PC-9 (cell line): ENCODE results near the gene CHRNA5. TPM values are rescaled to one million over a fixed set of nuclear protein-coding genes. Genes with fewer than 3 reads are reported as not detected.

ENCODE experiments used
- BruUV-seq: library from RNA; stranded (reverse); fragments of 400-500 nt; replicated peaks from 2 replicates; lab custom pipeline; 2021; lab: Mats Ljungman, UMichigan
- CTCF ChIA-PET: fragments of 300-600 bp; sonication (Branson Sonifier 250); formaldehyde crosslinking; loops from one replicate; lab custom pipeline; 2022; ENCODE audit warnings: antibody characterized with exemption; lab: Charles Lee
- POLR2A ChIA-PET: fragments of 300-600 bp; sonication (Branson Sonifier 250); formaldehyde crosslinking; loops from one replicate; lab custom pipeline; 2022; ENCODE audit warnings: antibody characterized with exemption; ENCODE audit not compliant: unreplicated experiment; lab: Charles Lee
- DNase-seq, 2 experiments: peaks; one replicate each; pipeline versions ENCODE4 v3.0.0 to v3.0.0-alpha.2; 2015 to 2022; ENCODE audit warnings: mixed read lengths in 1 of 2
- H2AFZ ChIP-seq: fragments of 200-600 bp; sonication (generic); 2 replicates; pipeline ENCODE4 v1.8.1; 2017; ENCODE audit warnings: antibody characterized with exemption
- H3F3A ChIP-seq: fragments of 200-600 bp; sonication (generic); 2 replicates; pipeline ENCODE4 v1.8.1; 2017; ENCODE audit warnings: antibody characterized with exemption, mild to moderate bottlenecking, low read depth; ENCODE audit not compliant: insufficient read depth
- H3K27ac ChIP-seq: fragments of 200-600 bp; sonication (generic); 2 replicates; pipeline ENCODE4 v1.6.1; 2016; ENCODE audit warnings: mixed run types
- H3K27me3 ChIP-seq: fragments of 200-600 bp; sonication (generic); 2 replicates; pipeline ENCODE4 v1.6.1; 2016; ENCODE audit warnings: low read depth, mixed run types; ENCODE audit not compliant: insufficient read depth
- H3K36me3 ChIP-seq: fragments of 200-600 bp; sonication (generic); 2 replicates; pipeline ENCODE4 v1.6.1; 2016; ENCODE audit warnings: low read depth, mixed run types
- H3K4me1 ChIP-seq: fragments of 200-600 bp; sonication (generic); replicated peaks from 2 replicates; pipeline ENCODE4 v1.6.1; 2016; ENCODE audit warnings: mixed run types; ENCODE audit not compliant: insufficient read depth
- H3K4me2 ChIP-seq: fragments of 200-600 bp; sonication (generic); 2 replicates; pipeline ENCODE4 v1.6.1; 2017; ENCODE audit warnings: mixed run types
- H3K4me3 ChIP-seq: fragments of 200-600 bp; sonication (generic); 2 replicates; pipeline ENCODE4 v1.6.1; 2016; ENCODE audit warnings: mixed run types
- H3K79me2 ChIP-seq: fragments of 200-600 bp; sonication (generic); 2 replicates; pipeline ENCODE4 v1.6.1; 2017; ENCODE audit warnings: low read depth, mixed run types
- H3K9me2 ChIP-seq: fragments of 200-600 bp; sonication (generic); 2 replicates; pipeline ENCODE4 v1.8.1; 2017; ENCODE audit warnings: mild to moderate bottlenecking; ENCODE audit not compliant: insufficient read depth
- H3K9me3 ChIP-seq: fragments of 200-600 bp; sonication (generic); 2 replicates; pipeline ENCODE4 v1.8.1; 2016; ENCODE audit warnings: low read depth; ENCODE audit not compliant: insufficient read depth
- H4K20me1 ChIP-seq: fragments of 200-600 bp; sonication (generic); 2 replicates; pipeline ENCODE4 v1.8.1; 2017; ENCODE audit not compliant: insufficient read depth
- CTCF ChIP-seq: fragments of 200-600 bp; sonication (generic); conservative IDR thresholded peaks from 2 replicates; pipeline ENCODE4 v1.6.1; 2017; ENCODE audit warnings: mixed run types, antibody characterized with exemption, mild to moderate bottlenecking, moderate library complexity
- EZH2 ChIP-seq: fragments of 200-600 bp; sonication (generic); IDR thresholded peaks from 2 replicates; pipeline ENCODE4 v1.8.0; 2017; ENCODE audit warnings: antibody characterized with exemption, low read depth
- intact Hi-C: fragments of 100-400 bp; cut with micrococcal nuclease; formaldehyde crosslinking; loops from one replicate; pipeline ENCODE4 v1.10.0; 2022; ENCODE audit not compliant: unreplicated experiment
- total RNA-seq: library from RNA; stranded (reverse); gene quantifications from 2 replicates; pipeline ENCODE4 v1.2.3, GENCODE V29; 2021

Gene CHRNA5
- total RNA-seq, 1 experiment from 2014 or later = 9.5 TPM

GRCh38 chr15:78623786-78624497 lies 58.6 kb downstream of the CHRNA5 start:
- no peaks in the 10 kb centered on the region for H3K79me2 ChIP-seq
- H3K9me2 ChIP-seq = no peaks in the 10 kb centered on the region
- TF ChIP-seq CTCF = no peak
- TF ChIP-seq EZH2 = no peak
- no peaks in the 10 kb centered on the region for H3K36me3 ChIP-seq
- H3K27ac ChIP-seq = no peak overlapping the region
- H3K4me1 ChIP-seq = no peaks in the 10 kb centered on the region
- H3K9me3 ChIP-seq = no peaks in the 10 kb centered on the region
- no peaks in the 10 kb centered on the region for H4K20me1 ChIP-seq
- no TSS peak for BruUV-seq
- H3F3A ChIP-seq = no peaks in the 10 kb centered on the region
- intact Hi-C loops = no loop called here
- DNase-seq = no peak
- no peak overlapping the region for H2AFZ ChIP-seq
- peaks cover 53% of the 10 kb centered on the region for H3K27me3 ChIP-seq
- no peak overlapping the region for H3K4me2 ChIP-seq
- CTCF ChIA-PET = no interaction called here
- POLR2A ChIA-PET = interaction anchor here (0.7 to 0.8 kb wide), 2 partner anchors 117 to 449 kb away, joined by 4 to 5 read pairs; no protein-coding TSS in a partner anchor
- H3K4me3 ChIP-seq = no peak overlapping the region

- BruUV-seq = no TSS peak
- Histone ChIP-seq H3K27ac (no peak overlapping the region), H3F3A (no peaks in the 10 kb centered on the region), H3K79me2 (no peaks in the 10 kb centered on the region), H3K4me3 (no peak overlapping the region), H3K9me2 (no peaks in the 10 kb centered on the region), H3K4me2 (no peak overlapping the region), H3K9me3 (no peaks in the 10 kb centered on the region), H4K20me1 (no peaks in the 10 kb centered on the region), H2AFZ (no peak overlapping the region), H3K27me3 (peaks cover 61% of the 10 kb centered on the region), H3K4me1 (no peaks in the 10 kb centered on the region), H3K36me3 (no peaks in the 10 kb centered on the region)
- TF ChIP-seq CTCF = no peak
- no peak for TF ChIP-seq EZH2
- CTCF ChIA-PET = no interaction called here
- POLR2A ChIA-PET = interaction anchor here (0.7 kb wide), 1 partner anchor 116 kb away, joined by 4 read pairs; no protein-coding TSS in a partner anchor
- DNase-seq = no peak
- intact Hi-C loops = no loop called here
These were observed 59.6 kb downstream of the CHRNA5 start for GRCh38 chr15:78624651-78625590.

GRCh38 chr15:78625606-78626280 lies 60.4 kb downstream of the CHRNA5 start:
- Histone ChIP-seq H3K4me2 (no peak overlapping the region), H4K20me1 (no peaks in the 10 kb centered on the region), H3F3A (no peaks in the 10 kb centered on the region), H3K27ac (no peak overlapping the region), H3K79me2 (no peaks in the 10 kb centered on the region), H3K4me3 (no peak overlapping the region), H3K27me3 (peaks cover 61% of the 10 kb centered on the region), H3K4me1 (no peaks in the 10 kb centered on the region), H3K9me2 (no peaks in the 10 kb centered on the region), H2AFZ (no peak overlapping the region), H3K9me3 (no peaks in the 10 kb centered on the region), H3K36me3 (no peaks in the 10 kb centered on the region)
- no TSS peak for BruUV-seq
- TF ChIP-seq EZH2 = no peak
- TF ChIP-seq CTCF = no peak
- intact Hi-C loops = no loop called here
- DNase-seq = no peak
- ChIA-PET POLR2A (no interaction called here), CTCF (no interaction called here)
